ENCODE results near the gene ST6GAL1.

DNA sequence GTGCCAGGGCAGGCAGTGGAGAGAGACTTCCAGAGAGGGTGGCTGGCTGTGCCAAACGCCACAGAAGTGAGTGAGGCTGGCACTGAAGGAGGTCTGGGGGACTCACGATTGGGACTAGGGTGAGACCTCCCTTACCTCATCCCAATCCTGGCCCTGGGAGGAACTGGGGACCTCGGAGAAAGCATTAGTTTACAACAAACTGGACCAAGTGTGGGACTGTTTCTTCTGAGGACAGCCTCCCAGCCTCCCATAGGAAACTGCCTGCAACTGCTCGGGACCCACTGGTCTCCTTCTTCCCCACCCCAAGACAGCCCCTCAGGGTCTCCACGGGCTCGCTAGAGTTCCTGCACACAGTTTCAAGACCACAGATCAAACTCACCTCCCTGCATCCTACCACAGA is 45.4 kb downstream of the ST6GAL1 start:
- TF ChIP-seq, protein P1, sequence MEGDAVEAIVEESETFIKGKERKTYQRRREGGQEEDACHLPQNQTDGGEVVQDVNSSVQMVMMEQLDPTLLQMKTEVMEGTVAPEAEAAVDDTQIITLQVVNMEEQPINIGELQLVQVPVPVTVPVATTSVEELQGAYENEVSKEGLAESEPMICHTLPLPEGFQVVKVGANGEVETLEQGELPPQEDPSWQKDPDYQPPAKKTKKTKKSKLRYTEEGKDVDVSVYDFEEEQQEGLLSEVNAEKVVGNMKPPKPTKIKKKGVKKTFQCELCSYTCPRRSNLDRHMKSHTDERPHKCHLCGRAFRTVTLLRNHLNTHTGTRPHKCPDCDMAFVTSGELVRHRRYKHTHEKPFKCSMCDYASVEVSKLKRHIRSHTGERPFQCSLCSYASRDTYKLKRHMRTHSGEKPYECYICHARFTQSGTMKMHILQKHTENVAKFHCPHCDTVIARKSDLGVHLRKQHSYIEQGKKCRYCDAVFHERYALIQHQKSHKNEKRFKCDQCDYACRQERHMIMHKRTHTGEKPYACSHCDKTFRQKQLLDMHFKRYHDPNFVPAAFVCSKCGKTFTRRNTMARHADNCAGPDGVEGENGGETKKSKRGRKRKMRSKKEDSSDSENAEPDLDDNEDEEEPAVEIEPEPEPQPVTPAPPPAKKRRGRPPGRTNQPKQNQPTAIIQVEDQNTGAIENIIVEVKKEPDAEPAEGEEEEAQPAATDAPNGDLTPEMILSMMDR (IDR thresholded peaks at IDR 0.05): no peak
- no peak for TF ChIP-seq POLR2A (IDR thresholded peaks at IDR 0.05)
- TF ChIP-seq POLR2AphosphoS5 (IDR thresholded peaks at IDR 0.05): no peak
- no peak for TF ChIP-seq EP300 (IDR thresholded peaks at IDR 0.05)

All from stomach (tissue), 4 donors.